MM.1S (cell line): ENCODE results near the gene ECE1.
"Not testable (repeated sequence)": the region's sequence is repeated elsewhere in the genome, so short reads cannot be mapped to it uniquely, and the experiment has no call there.

Source experiments
- CTCF ChIP-seq: fragments of 300-600 bp; sonication (generic); IDR thresholded peaks from 2 replicates; pipeline ENCODE4 v1.5.1; 2016; ENCODE audit warnings: antibody characterized with exemption, low read length, mixed read lengths
- EZH2 ChIP-seq: fragments of 300-600 bp; sonication (generic); optimal IDR thresholded peaks from 2 replicates; pipeline ENCODE3; 2017; ENCODE audit warnings: low read depth, mild to moderate bottlenecking, antibody characterized with exemption, low read length, mixed read lengths
- EZH2phosphoT487 ChIP-seq: fragments of 300-600 bp; sonication (generic); IDR thresholded peaks from 2 replicates; pipeline ENCODE4 v1.6.1; 2018; ENCODE audit warnings: antibody characterized with exemption, low read length

GRCh38 chr1:21208137-21208700 lies 82.0 kb downstream of the ECE1 start:
- TF ChIP-seq CTCF, EZH2, EZH2phosphoT487: not testable (repeated sequence)
